Upper lobe of left lung (tissue), 6 donors: ENCODE results near the gene S100A7. TPM values are rescaled to one million over a fixed set of nuclear protein-coding genes. Genes with fewer than 3 reads are reported as not detected.

Experiments used
- ATAC-seq, 2 donors: fragments of 200-7000 bp; cut with Tn5 transposase; one replicate each; pipeline ENCODE4 v1.9.1; 2022; ENCODE audit warnings: mild to moderate bottlenecking in 2 of 2, moderate library complexity in 2 of 2; ENCODE audit not compliant: low FRiP score in 2 of 2
- DNase-seq, 2 donors: peaks; one replicate each; pipeline ENCODE4 v3.0.0-alpha.2; 2019 to 2020
- H3K27ac ChIP-seq, 4 donors: fragments of 200-600 bp; sonication (generic); one replicate each; pipeline ENCODE4 v1.5.1; 2016 to 2019
- H3K27me3 ChIP-seq, 4 donors: fragments of 200-600 bp; sonication (generic); one replicate each; pipeline ENCODE4 v1.5.1; 2017 to 2019
- H3K36me3 ChIP-seq, 4 donors: fragments of 200-600 bp; sonication (generic); one replicate each; pipeline ENCODE4 v1.5.1; 2016 to 2019
- H3K4me1 ChIP-seq, 4 donors: fragments of 200-600 bp; sonication (generic); one replicate each; pipeline ENCODE4 v1.5.1; 2018 to 2019
- H3K4me3 ChIP-seq, 4 donors: fragments of 200-600 bp; sonication (generic); one replicate each; pipeline ENCODE4 v1.5.1; 2017 to 2019; ENCODE audit warnings: mild to moderate bottlenecking in 2 of 4, moderate library complexity in 1 of 4
- H3K9me3 ChIP-seq, 4 donors: fragments of 200-600 bp; sonication (generic); one replicate each; pipeline ENCODE4 v1.5.1; 2018 to 2019
- EP300 ChIP-seq, 4 donors: sonication (generic); formaldehyde crosslinking; IDR thresholded peaks; one replicate each; pipeline ENCODE4 v1.5.1; 2017; ENCODE audit warnings: antibody characterized with exemption in 4 of 4, control low read depth in 2 of 4
- POLR2A ChIP-seq, 4 donors: fragments of 450-650 bp; IDR thresholded peaks; one replicate each; pipeline ENCODE4 v1.5.1; 2016 to 2017; ENCODE audit warnings: antibody characterized with exemption in 4 of 4, mild to moderate bottlenecking in 2 of 4
- POLR2AphosphoS5 ChIP-seq, 2 donors: sonication (generic); formaldehyde crosslinking; IDR thresholded peaks; one replicate each; pipeline ENCODE4 v1.5.1; 2017; ENCODE audit warnings: antibody characterized with exemption in 2 of 2
- WGBS, 2 donors: methylation state at CpG; one replicate each; pipeline ENCODE4 v1.1.5; 2017 to 2018; 5-methylcytosine and 5-hydroxymethylcytosine counted together
- total RNA-seq, 6 donors: library from RNA; depleted of rRNA in 4 of 6; stranded (reverse); fragments of >200 nt in 4 of 6; gene quantifications; one replicate each; pipeline versions ENCODE4 v1.1.0 to v1.2.1, GENCODE V29; 2016 to 2021
- TF ChIP-seq, protein P1 (sequence below), 6 experiments: fragments of 450-650 bp in 4 of 6; fragments of 200-600 bp in 2 of 6; sonication (generic) in 2 of 6; IDR thresholded peaks; one replicate each; pipeline ENCODE4 v1.5.1; 2016 to 2019; ENCODE audit warnings: antibody characterized with exemption in 6 of 6
- donor health status: DM: no; HTN: no; CAD: no; lungs with moderate emphysema.
- donor health status: DM: no; HTN: yes; CAD: no; lungs with severe emphysema.

The S100A7 gene
- not detected for total RNA-seq

DNA sequence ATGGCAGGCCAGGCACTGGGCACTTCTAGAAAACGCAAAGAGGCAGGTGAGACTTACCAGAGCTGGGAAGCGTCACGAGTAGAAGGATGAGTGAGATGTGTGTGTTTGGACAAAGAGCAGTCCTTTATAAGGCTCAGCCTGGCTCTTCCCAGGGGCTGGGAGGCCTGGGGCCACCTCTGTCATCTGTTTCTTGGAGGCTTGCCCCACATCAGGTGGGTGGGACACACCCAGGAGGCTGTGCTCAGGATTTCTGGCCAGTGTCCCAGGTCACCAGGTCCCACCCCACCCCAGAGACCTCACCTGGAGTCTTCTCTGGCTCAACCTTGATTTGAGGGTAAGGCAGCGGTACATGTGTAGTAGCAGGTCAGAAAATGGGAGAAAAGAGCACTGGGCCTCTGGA lies at the start of gene S100A7:
S100A7 (minus strand) TSS at position 101 of the 400 bp plus-strand sequence. CDS start 1,638 bp downstream, outside the sequence.
- Histone ChIP-seq H3K36me3 (no peaks in the 10 kb centered on the region), H3K27ac (no peak within 1 kb of the TSS), H3K4me3 (no peak within 1 kb of the TSS), H3K9me3 (no peaks in the 10 kb centered on the region), H3K4me1 (peaks cover 0 to under 1% (median 0%) of the 10 kb centered on the region in 4 donors), H3K27me3 (no peaks in the 10 kb centered on the region)
- DNase-seq (no peak), ATAC-seq (no peak)
- TF ChIP-seq POLR2A (IDR thresholded peaks at IDR 0.05) (no peak), EP300 (IDR thresholded peaks at IDR 0.05) (no peak), POLR2AphosphoS5 (IDR thresholded peaks at IDR 0.05) (no peak)
- TF ChIP-seq, protein P1, sequence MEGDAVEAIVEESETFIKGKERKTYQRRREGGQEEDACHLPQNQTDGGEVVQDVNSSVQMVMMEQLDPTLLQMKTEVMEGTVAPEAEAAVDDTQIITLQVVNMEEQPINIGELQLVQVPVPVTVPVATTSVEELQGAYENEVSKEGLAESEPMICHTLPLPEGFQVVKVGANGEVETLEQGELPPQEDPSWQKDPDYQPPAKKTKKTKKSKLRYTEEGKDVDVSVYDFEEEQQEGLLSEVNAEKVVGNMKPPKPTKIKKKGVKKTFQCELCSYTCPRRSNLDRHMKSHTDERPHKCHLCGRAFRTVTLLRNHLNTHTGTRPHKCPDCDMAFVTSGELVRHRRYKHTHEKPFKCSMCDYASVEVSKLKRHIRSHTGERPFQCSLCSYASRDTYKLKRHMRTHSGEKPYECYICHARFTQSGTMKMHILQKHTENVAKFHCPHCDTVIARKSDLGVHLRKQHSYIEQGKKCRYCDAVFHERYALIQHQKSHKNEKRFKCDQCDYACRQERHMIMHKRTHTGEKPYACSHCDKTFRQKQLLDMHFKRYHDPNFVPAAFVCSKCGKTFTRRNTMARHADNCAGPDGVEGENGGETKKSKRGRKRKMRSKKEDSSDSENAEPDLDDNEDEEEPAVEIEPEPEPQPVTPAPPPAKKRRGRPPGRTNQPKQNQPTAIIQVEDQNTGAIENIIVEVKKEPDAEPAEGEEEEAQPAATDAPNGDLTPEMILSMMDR (IDR thresholded peaks at IDR 0.05): no peak
- 80% methylated on average over 4 of the region's 4 CpGs for WGBS, 2 donors

DNA sequence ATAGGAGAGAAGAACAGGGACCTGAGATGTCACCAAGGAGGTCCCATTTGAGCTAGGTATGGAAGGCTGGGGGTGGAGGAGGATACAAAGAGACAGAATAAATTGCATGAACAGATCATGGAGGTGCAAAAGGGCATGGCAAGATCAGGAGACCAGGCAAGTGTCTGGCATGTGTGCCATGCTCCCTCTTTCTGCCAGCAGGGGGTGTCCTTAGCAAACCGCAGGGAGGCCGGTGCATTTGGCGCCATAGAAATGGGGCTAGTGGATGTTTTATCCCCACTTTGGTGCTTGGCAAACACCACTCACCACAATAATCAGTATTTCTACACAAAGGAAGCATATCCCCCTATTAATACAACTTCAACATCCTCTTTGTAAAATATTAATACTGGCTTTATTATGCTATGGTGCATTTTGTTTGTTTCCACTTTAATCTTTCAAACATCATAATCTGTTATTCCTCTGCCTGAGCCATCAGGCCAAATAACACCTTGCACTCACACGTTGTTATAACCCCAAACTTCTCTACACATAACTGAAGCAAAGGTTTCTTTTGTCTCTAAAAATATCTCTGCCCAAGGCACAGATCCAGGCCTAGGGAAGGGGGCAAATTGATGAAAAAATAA lies 49.4 kb upstream of the S100A7 start:
- DNase-seq (peak in 1 of 2 donors; percentile 51), ATAC-seq (no peak)
- Histone ChIP-seq H3K27ac (no peak overlapping the region), H3K9me3 (no peaks in the 10 kb centered on the region), H3K4me3 (no peak overlapping the region), H3K4me1 (peaks cover 0 to 8% (median 2%) of the 10 kb centered on the region in 4 donors), H3K36me3 (no peaks in the 10 kb centered on the region), H3K27me3 (no peaks in the 10 kb centered on the region)
- WGBS, 2 donors: 53 to 64% methylated on average over 4 of the region's 4 CpGs
- no peak for TF ChIP-seq EP300 (IDR thresholded peaks at IDR 0.05)
- TF ChIP-seq POLR2AphosphoS5 (IDR thresholded peaks at IDR 0.05): no peak
- no peak for TF ChIP-seq POLR2A (IDR thresholded peaks at IDR 0.05)
- TF ChIP-seq, protein P1 (IDR thresholded peaks at IDR 0.05): peak; percentile 50 to 68 (median 60)

DNA sequence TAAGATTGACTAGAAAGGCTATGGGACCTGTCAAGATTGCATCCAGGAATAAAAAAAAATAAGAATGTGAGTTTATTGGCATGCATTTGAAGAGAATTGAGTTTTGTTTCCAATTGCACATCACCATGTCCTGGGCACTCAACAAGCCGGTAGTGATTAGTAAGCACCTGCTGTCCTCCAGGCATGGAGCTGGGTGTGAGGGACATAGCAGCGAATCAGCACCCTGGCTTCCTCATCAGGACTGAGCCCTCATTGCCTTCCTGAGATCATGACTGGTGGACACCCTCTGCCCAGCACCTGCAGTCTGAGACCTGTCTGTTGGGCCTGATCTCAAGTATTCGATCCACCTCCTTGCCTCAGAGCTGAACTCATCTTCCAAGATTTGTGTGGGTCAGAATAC lies 48.6 kb upstream of the S100A7 start:
- Histone ChIP-seq H3K36me3 (no peaks in the 10 kb centered on the region), H3K27me3 (no peaks in the 10 kb centered on the region), H3K27ac (no peak overlapping the region), H3K4me1 (peaks cover 0 to 8% (median 2%) of the 10 kb centered on the region in 4 donors), H3K9me3 (no peaks in the 10 kb centered on the region), H3K4me3 (no peak overlapping the region)
- 91 to 97% methylated on average over 3 of the region's 3 CpGs for WGBS, 2 donors
- no peak for DNase-seq
- ATAC-seq: no peak
- TF ChIP-seq POLR2AphosphoS5 (IDR thresholded peaks at IDR 0.05) (no peak), POLR2A (IDR thresholded peaks at IDR 0.05) (no peak)
- TF ChIP-seq, protein P1 (IDR thresholded peaks at IDR 0.05): no peak

DNA sequence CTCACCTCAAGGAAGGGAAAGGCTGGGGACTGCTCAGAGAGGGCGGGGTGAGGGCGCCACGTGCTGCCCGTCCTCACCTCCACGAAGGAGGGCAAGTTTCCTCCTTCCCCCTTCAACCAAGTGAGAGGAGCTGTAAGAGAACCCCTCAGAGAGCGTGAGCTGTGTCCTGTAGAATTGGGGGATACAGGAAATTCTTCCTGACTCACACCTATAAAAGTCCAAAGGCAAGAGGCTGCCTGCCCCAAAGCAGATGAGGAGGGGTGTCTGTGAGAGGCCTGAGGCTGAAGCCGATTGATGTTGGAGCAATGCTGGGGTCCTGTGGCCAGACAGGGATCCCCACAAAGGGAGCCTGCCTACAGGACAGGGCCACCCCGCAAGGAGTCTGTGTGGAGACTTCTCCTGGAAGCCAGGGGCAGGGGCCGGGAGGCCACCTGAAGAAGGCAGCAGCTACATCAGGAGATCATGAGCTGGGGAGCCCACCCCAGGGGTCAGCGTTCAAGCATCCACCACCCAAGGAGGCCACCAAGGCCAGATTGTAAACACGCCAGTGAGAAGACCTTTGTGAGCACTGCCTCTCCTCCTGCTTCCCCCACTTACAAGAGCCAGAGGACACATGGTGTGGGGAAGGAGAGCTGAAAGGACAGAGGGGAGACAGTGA lies 47.6 kb upstream of the S100A7 start:
- no peaks in the 10 kb centered on the region for H3K9me3 ChIP-seq
- peaks cover 0 to 8% (median 2%) of the 10 kb centered on the region in 4 donors for H3K4me1 ChIP-seq
- H3K27me3 ChIP-seq: no peaks in the 10 kb centered on the region
- TF ChIP-seq, protein P1 (IDR thresholded peaks at IDR 0.05): no peak
- no peak for TF ChIP-seq POLR2AphosphoS5 (IDR thresholded peaks at IDR 0.05)
- no peak for TF ChIP-seq EP300 (IDR thresholded peaks at IDR 0.05)
- TF ChIP-seq POLR2A (IDR thresholded peaks at IDR 0.05): no peak
- H3K36me3 ChIP-seq: no peaks in the 10 kb centered on the region
- DNase-seq (no peak), ATAC-seq (no peak)
- WGBS, 2 donors: 84 to 86% methylated on average over 9 to 11 of the region's 11 CpGs
- peak overlapping the region in 3 of 4 donors; percentile 6 to 67 (median 64) for H3K27ac ChIP-seq
- no peak overlapping the region for H3K4me3 ChIP-seq
